KMS-11 (cell line): ENCODE results near the gene NKX6-1.
A peak's percentile ranks its signal among the peaks of the same experiment; 100 is the strongest.

Experiments used
- H2AFZ ChIP-seq: fragments of 200-600 bp; sonication (generic); 2 replicates; pipeline ENCODE4 v1.6.1; 2016; ENCODE audit warnings: antibody characterized with exemption, mixed run types, low read depth
- H3K27ac ChIP-seq: fragments of 200-600 bp; sonication (generic); 2 replicates; pipeline ENCODE4 v1.6.1; 2016; ENCODE audit warnings: mild to moderate bottlenecking, mixed run types
- H3K27me3 ChIP-seq: fragments of 200-600 bp; sonication (generic); 2 replicates; pipeline ENCODE4 v1.6.1; 2017; ENCODE audit warnings: mild to moderate bottlenecking, low read depth, mixed run types, moderate library complexity; ENCODE audit not compliant: insufficient read depth
- H3K36me3 ChIP-seq: fragments of 200-600 bp; sonication (generic); 2 replicates; pipeline ENCODE4 v1.6.1; 2017; ENCODE audit warnings: mild to moderate bottlenecking, mixed run types; ENCODE audit not compliant: insufficient read depth
- H3K4me1 ChIP-seq: fragments of 200-600 bp; sonication (generic); 2 replicates; pipeline ENCODE4 v1.6.1; 2016; ENCODE audit warnings: mild to moderate bottlenecking, low read depth, mixed run types; ENCODE audit not compliant: poor library complexity, severe bottlenecking
- H3K4me2 ChIP-seq: fragments of 200-600 bp; sonication (generic); 2 replicates; pipeline ENCODE4 v1.7.0; 2016; ENCODE audit warnings: mild to moderate bottlenecking, mixed run types
- H3K4me3 ChIP-seq: fragments of 200-600 bp; sonication (generic); IDR thresholded peaks from 2 replicates; pipeline ENCODE4 v1.6.1; 2017; ENCODE audit warnings: low read depth, low read length, mixed read lengths; ENCODE audit not compliant: insufficient read depth
- H3K79me2 ChIP-seq: fragments of 200-600 bp; sonication (generic); 2 replicates; pipeline ENCODE4 v1.6.1; 2016; ENCODE audit warnings: low read depth, mixed run types; ENCODE audit not compliant: insufficient read depth
- H3K9ac ChIP-seq: fragments of 200-600 bp; sonication (generic); 2 replicates; pipeline ENCODE4 v1.6.1; 2016; ENCODE audit warnings: mild to moderate bottlenecking, mixed run types
- H4K20me1 ChIP-seq: fragments of 200-600 bp; sonication (generic); 2 replicates; pipeline ENCODE4 v1.6.1; 2016; ENCODE audit warnings: mild to moderate bottlenecking, mixed run types; ENCODE audit not compliant: insufficient read depth
- CTCF ChIP-seq: fragments of 200-600 bp; sonication (generic); conservative IDR thresholded peaks from 2 replicates; pipeline ENCODE4 v1.6.1; 2017; ENCODE audit warnings: low read depth, mild to moderate bottlenecking, antibody characterized with exemption, low read length, moderate library complexity, mixed read lengths

NKX6-1 gene

DNA sequence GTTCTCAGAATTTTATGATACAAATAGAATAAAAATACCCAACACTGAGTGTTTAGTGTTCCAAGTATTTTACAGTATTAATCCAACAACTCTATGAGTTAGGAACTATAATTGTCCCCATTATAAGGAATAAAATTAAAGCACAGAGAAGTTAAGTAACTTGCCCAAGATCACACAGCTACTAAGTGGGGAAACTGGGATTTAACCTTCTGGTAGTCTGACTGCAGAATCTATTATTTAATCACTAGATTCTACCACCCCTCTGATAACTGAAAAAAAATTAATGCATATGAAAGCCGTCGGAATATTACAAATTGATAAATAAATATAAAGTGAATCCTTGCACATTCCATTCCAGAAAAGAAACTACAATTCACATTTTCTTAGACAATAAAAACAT is 5.7 kb upstream of the NKX6-1 start:
- TF ChIP-seq CTCF: no peak
- Histone ChIP-seq H3K27me3 (no peaks in the 10 kb centered on the region), H3K4me1 (no peaks in the 10 kb centered on the region), H3K4me2 (no peak overlapping the region), H4K20me1 (no peaks in the 10 kb centered on the region), H3K4me3 (no peak overlapping the region), H3K9ac (no peak overlapping the region), H2AFZ (no peak overlapping the region), H3K36me3 (no peaks in the 10 kb centered on the region), H3K27ac (no peak overlapping the region), H3K79me2 (no peaks in the 10 kb centered on the region)

GRCh38 chr4:84503495-84504437 is 4.7 kb upstream of the NKX6-1 start:
- Histone ChIP-seq H3K36me3 (no peaks in the 10 kb centered on the region), H3K4me2 (no peak overlapping the region), H3K27ac (no peak overlapping the region), H3K79me2 (no peaks in the 10 kb centered on the region), H2AFZ (no peak overlapping the region), H3K4me1 (no peaks in the 10 kb centered on the region), H3K9ac (no peak overlapping the region), H3K4me3 (no peak overlapping the region), H3K27me3 (no peaks in the 10 kb centered on the region), H4K20me1 (no peaks in the 10 kb centered on the region)
- peak; percentile 67 for TF ChIP-seq CTCF

DNA sequence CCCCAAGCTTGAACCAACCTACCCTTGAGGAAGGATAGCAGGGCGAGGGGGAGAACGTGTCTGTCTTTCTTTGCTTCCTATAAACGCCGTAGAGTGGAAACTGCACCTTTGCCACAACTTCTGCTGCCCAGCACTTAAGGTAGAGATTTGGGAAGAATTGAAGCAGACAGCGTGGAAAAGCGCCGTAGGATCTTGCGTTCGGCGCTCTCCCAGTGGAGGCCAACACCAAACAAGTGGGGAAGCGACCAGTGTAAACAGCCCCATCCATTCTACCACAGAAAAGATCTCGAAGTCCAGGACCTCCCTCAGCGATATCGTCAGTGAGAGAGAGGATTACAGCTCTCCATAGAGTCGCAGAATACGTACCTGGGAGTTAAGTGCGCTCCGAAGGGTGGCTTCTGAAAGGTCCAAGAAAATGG is 3.9 kb upstream of the NKX6-1 start:
- no peaks in the 10 kb centered on the region for H3K79me2 ChIP-seq
- no peaks in the 10 kb centered on the region for H3K4me1 ChIP-seq
- no peak for TF ChIP-seq CTCF
- no peaks in the 10 kb centered on the region for H3K27me3 ChIP-seq
- H3K9ac ChIP-seq: no peak overlapping the region
- no peaks in the 10 kb centered on the region for H3K36me3 ChIP-seq
- H3K27ac ChIP-seq: no peak overlapping the region
- no peak overlapping the region for H2AFZ ChIP-seq
- no peaks in the 10 kb centered on the region for H4K20me1 ChIP-seq
- H3K4me3 ChIP-seq: no peak overlapping the region
- no peak overlapping the region for H3K4me2 ChIP-seq

GRCh38 chr4:84502333-84502954 is 3.4 kb upstream of the NKX6-1 start:
- no peaks in the 10 kb centered on the region for H4K20me1 ChIP-seq
- no peak overlapping the region for H3K4me3 ChIP-seq
- H3K79me2 ChIP-seq: no peaks in the 10 kb centered on the region
- H3K4me1 ChIP-seq: no peaks in the 10 kb centered on the region
- H3K27me3 ChIP-seq: no peaks in the 10 kb centered on the region
- no peak overlapping the region for H3K9ac ChIP-seq
- H3K36me3 ChIP-seq: no peaks in the 10 kb centered on the region
- no peak overlapping the region for H3K4me2 ChIP-seq
- TF ChIP-seq CTCF: no peak
- H3K27ac ChIP-seq: no peak overlapping the region
- no peak overlapping the region for H2AFZ ChIP-seq
